Gastrocnemius medialis (tissue), 4 donors: ENCODE results near the gene SPNS2.

Experiments used
- CTCF ChIP-seq, 5 experiments: fragments of 450-650 bp in 3 of 5; fragments of 200-600 bp in 2 of 5; sonication (generic) in 2 of 5; IDR thresholded peaks in 4 of 5; conservative IDR thresholded peaks in 1 of 5; 1 replicate in 4 of 5; 2 replicates in 1 of 5; pipeline ENCODE4 v1.5.1; 2016 to 2019; ENCODE audit warnings: antibody characterized with exemption in 5 of 5, mild to moderate bottlenecking in 3 of 5, moderate library complexity in 3 of 5
- POLR2A ChIP-seq, 2 donors: fragments of 450-650 bp; IDR thresholded peaks; one replicate each; pipeline ENCODE4 v1.6.1; 2017; ENCODE audit warnings: antibody characterized with exemption in 2 of 2, mild to moderate bottlenecking in 2 of 2, moderate library complexity in 2 of 2

GRCh38 chr17:4586043-4586442, 87.4 kb downstream of the SPNS2 start:
- TF ChIP-seq CTCF (IDR thresholded peaks at IDR 0.05 in 4 of 5, conservative IDR thresholded peaks at IDR 0.05 in 1 of 5) (no peak), POLR2A (IDR thresholded peaks at IDR 0.05) (peak; percentile 72 to 83)
